Keratinocyte (primary cell): ENCODE results near the gene NMD3. TPM values are rescaled to one million over a fixed set of nuclear protein-coding genes. Genes with fewer than 3 reads are reported as not detected.

Experiments used
- DNase-seq: peaks from one replicate; pipeline ENCODE4 v3.0.0-alpha.2; 2011; ENCODE audit warnings: low read depth, missing footprints, low spot score
- FAIRE-seq: peaks from 2 replicates; lab custom pipeline; 2011; peaks lifted over from hg19 to GRCh38; lab: Jason Lieb, UNC
- H2AFZ ChIP-seq: 2 replicates; pipeline ENCODE4 v1.6.0; 2012; ENCODE audit warnings: low read length, control low read depth, inconsistent platforms; ENCODE audit not compliant: control insufficient read depth
- H3K27ac ChIP-seq: 2 replicates; pipeline ENCODE4 v1.5.1; 2011; ENCODE audit warnings: low read length; ENCODE audit not compliant: control insufficient read depth, insufficient read depth
- H3K27me3 ChIP-seq: 3 replicates; pipeline ENCODE4 v1.6.0; 2011; ENCODE audit warnings: low read length; ENCODE audit not compliant: control insufficient read depth, insufficient read depth; ENCODE audit errors: extremely low read depth
- H3K36me3 ChIP-seq, 2 experiments: 2 replicates in 1 of 2; 3 replicates in 1 of 2; pipeline ENCODE4 v1.5.1; 2011; ENCODE audit warnings: low read length in 2 of 2, mild to moderate bottlenecking in 1 of 2; ENCODE audit not compliant: control insufficient read depth in 2 of 2, insufficient read depth in 2 of 2; ENCODE audit errors: extremely low read depth in 1 of 2
- H3K4me1 ChIP-seq: 3 replicates; pipeline ENCODE4 v1.5.1; 2011; ENCODE audit warnings: low read length; ENCODE audit not compliant: control insufficient read depth, insufficient read depth; ENCODE audit errors: extremely low read depth
- H3K4me2 ChIP-seq: 3 replicates; pipeline ENCODE4 v1.6.0; 2011; ENCODE audit warnings: low read depth, low read length; ENCODE audit not compliant: control insufficient read depth, insufficient read depth; ENCODE audit errors: extremely low read depth
- H3K4me3 ChIP-seq, 3 experiments: fragments of 200-600 bp in 1 of 3; sonication (generic) in 1 of 3; 2 replicates in 2 of 3; 3 replicates in 1 of 3; pipeline ENCODE4 v1.5.1; 2011 to 2016; ENCODE audit warnings: low read length in 3 of 3, mild to moderate bottlenecking in 3 of 3, control low read depth in 2 of 3, inconsistent platforms in 1 of 3, low read depth in 1 of 3, mixed read lengths in 1 of 3, mixed run types in 1 of 3, moderate library complexity in 1 of 3; ENCODE audit not compliant: control insufficient read depth in 2 of 3, insufficient read depth in 2 of 3; ENCODE audit errors: extremely low read depth in 1 of 3
- H3K79me2 ChIP-seq: 2 replicates; pipeline ENCODE4 v1.6.0; 2012; ENCODE audit warnings: low read length; ENCODE audit not compliant: control insufficient read depth, insufficient read depth
- H3K9ac ChIP-seq: 3 replicates; pipeline ENCODE4 v1.6.0; 2011; ENCODE audit warnings: low read length; ENCODE audit not compliant: control insufficient read depth, insufficient read depth; ENCODE audit errors: extremely low read depth
- H3K9me1 ChIP-seq: 3 replicates; pipeline ENCODE4 v1.6.0; 2011; ENCODE audit warnings: low read length; ENCODE audit not compliant: control insufficient read depth, insufficient read depth; ENCODE audit errors: extremely low read depth
- H3K9me3 ChIP-seq: 2 replicates; pipeline ENCODE4 v1.5.1; 2012; ENCODE audit warnings: low read depth, low read length; ENCODE audit not compliant: control insufficient read depth
- H4K20me1 ChIP-seq: 3 replicates; pipeline ENCODE4 v1.6.0; 2011; ENCODE audit warnings: low read length; ENCODE audit not compliant: control insufficient read depth, insufficient read depth; ENCODE audit errors: extremely low read depth
- EZH2 ChIP-seq: IDR thresholded peaks from one replicate; pipeline ENCODE4 v1.6.1; 2012; ENCODE audit warnings: inconsistent platforms, mild to moderate bottlenecking, low read length, moderate library complexity
- dilution Hi-C: fragments of 300-500 bp; cut with MboI; formaldehyde crosslinking; loops from one replicate; pipeline ENCODE4 v1.7.0; 2020; ENCODE audit warnings: low sequenced_read_pairs; ENCODE audit not compliant: extremely low pct_ligation_motif_present
- polyA plus RNA-seq, 5 experiments: library from polyadenylated mRNA; depleted of rRNA in 3 of 5; stranded (reverse) in 3 of 5; stranded (forward) in 1 of 5; unstranded in 1 of 5; fragments of >200 nt; gene quantifications; 1 replicate in 1 of 5; 2 replicates in 3 of 5; 3 replicates in 1 of 5; pipeline versions ENCODE4 v1.2.1 to v1.2.3, GENCODE V29; 2011 to 2012; ENCODE audit warnings: missing spikeins in 2 of 5, low read depth in 1 of 5, low replicate concordance in 1 of 5
- TF ChIP-seq, protein P1 (sequence below), 3 experiments: IDR thresholded peaks in 1 of 3; conservative IDR thresholded peaks in 1 of 3; optimal IDR thresholded peaks in 1 of 3; 2 replicates in 2 of 3; 3 replicates in 1 of 3; pipeline versions ENCODE3 to v1.5.1; 2011; ENCODE audit warnings: low read length in 3 of 3, mild to moderate bottlenecking in 3 of 3, moderate library complexity in 2 of 3, control low read depth in 1 of 3, inconsistent platforms in 1 of 3; ENCODE audit not compliant: insufficient read depth in 2 of 3; ENCODE audit errors: extremely low read depth in 1 of 3

Gene NMD3
- polyA plus RNA-seq, 1 donor (not counting 4 experiments of a cell fraction or from before 2014, with no cell fraction given): 65.2 TPM

- Histone ChIP-seq H3K4me3 (no peak overlapping the region), H3K9ac (no peak overlapping the region), H2AFZ (no peak overlapping the region), H3K27ac (no peak overlapping the region), H3K36me3 (no peaks in the 10 kb centered on the region), H3K4me2 (no peak overlapping the region), H3K4me1 (no peaks in the 10 kb centered on the region), H4K20me1 (no peaks in the 10 kb centered on the region), H3K9me3 (no peaks in the 10 kb centered on the region), H3K9me1 (no peaks in the 10 kb centered on the region), H3K27me3 (no peaks in the 10 kb centered on the region), H3K79me2 (no peaks in the 10 kb centered on the region)
- no peak for DNase-seq
- no peak for TF ChIP-seq EZH2
- TF ChIP-seq, protein P1, sequence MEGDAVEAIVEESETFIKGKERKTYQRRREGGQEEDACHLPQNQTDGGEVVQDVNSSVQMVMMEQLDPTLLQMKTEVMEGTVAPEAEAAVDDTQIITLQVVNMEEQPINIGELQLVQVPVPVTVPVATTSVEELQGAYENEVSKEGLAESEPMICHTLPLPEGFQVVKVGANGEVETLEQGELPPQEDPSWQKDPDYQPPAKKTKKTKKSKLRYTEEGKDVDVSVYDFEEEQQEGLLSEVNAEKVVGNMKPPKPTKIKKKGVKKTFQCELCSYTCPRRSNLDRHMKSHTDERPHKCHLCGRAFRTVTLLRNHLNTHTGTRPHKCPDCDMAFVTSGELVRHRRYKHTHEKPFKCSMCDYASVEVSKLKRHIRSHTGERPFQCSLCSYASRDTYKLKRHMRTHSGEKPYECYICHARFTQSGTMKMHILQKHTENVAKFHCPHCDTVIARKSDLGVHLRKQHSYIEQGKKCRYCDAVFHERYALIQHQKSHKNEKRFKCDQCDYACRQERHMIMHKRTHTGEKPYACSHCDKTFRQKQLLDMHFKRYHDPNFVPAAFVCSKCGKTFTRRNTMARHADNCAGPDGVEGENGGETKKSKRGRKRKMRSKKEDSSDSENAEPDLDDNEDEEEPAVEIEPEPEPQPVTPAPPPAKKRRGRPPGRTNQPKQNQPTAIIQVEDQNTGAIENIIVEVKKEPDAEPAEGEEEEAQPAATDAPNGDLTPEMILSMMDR (optimal IDR thresholded peaks at IDR 0.05 in 1 of 3, IDR thresholded peaks at IDR 0.05 in 1 of 3, conservative IDR thresholded peaks at IDR 0.05 in 1 of 3; ENCODE audit: extremely low read depth in 1 of 3, insufficient read depth in 2 of 3, low read length in 3 of 3): no peak
- no peak for FAIRE-seq
- dilution Hi-C loops: no loop called here
These were observed 34.1 kb upstream of the NMD3 start for GRCh38 chr3:161187046-161187445.

GRCh38 chr3:161197855-161198850 lies 23.0 kb upstream of the NMD3 start:
- dilution Hi-C loops: no loop called here
- Histone ChIP-seq H3K36me3 (no peaks in the 10 kb centered on the region), H3K27ac (no peak overlapping the region)

More at GRCh38 chr3:161197855-161198850, 23.0 kb upstream of the NMD3 start:
- Histone ChIP-seq H3K4me3 (no peak overlapping the region), H3K4me1 (no peaks in the 10 kb centered on the region), H3K9me1 (no peaks in the 10 kb centered on the region), H3K9me3 (no peaks in the 10 kb centered on the region), H3K4me2 (no peak overlapping the region), H4K20me1 (no peaks in the 10 kb centered on the region), H3K9ac (no peak overlapping the region), H2AFZ (no peak overlapping the region), H3K79me2 (no peaks in the 10 kb centered on the region), H3K27me3 (no peaks in the 10 kb centered on the region)
- no peak for FAIRE-seq
- TF ChIP-seq, protein P1 (optimal IDR thresholded peaks at IDR 0.05 in 1 of 3, IDR thresholded peaks at IDR 0.05 in 1 of 3, conservative IDR thresholded peaks at IDR 0.05 in 1 of 3; ENCODE audit: extremely low read depth in 1 of 3, insufficient read depth in 2 of 3, low read length in 3 of 3): no peak
- no peak for TF ChIP-seq EZH2
- DNase-seq: no peak
